ENCODE measurements around the gene RNASE4.

The RNASE4 gene

GRCh38 chr14:20748439-20748838 is 64.1 kb downstream of the RNASE4 start:
- H3K4me3 ChIP-seq (ENCODE audit: low read length) = no peak overlapping the region
- H3K79me2 ChIP-seq (ENCODE audit: control insufficient read depth, low read length) = no peaks in the 10 kb centered on the region
- no peaks in the 10 kb centered on the region for H3K4me1 ChIP-seq (ENCODE audit: control insufficient read depth, low read length)
- no peak overlapping the region for H3K27ac ChIP-seq (ENCODE audit: low read depth, low read length)
- H3K9me2 ChIP-seq (replicated peaks; ENCODE audit: control insufficient read depth, low read length) = no peaks in the 10 kb centered on the region
- TF ChIP-seq EZH2phosphoT487 (IDR thresholded peaks at IDR 0.05; ENCODE audit: borderline replicate concordance, low read length) = no peak
- no peak for TF ChIP-seq CTCF (IDR thresholded peaks at IDR 0.05; ENCODE audit: low read depth, low read length, poor library complexity, severe bottlenecking)
- H3F3A ChIP-seq (ENCODE audit: control insufficient read depth, insufficient read depth) = no peaks in the 10 kb centered on the region
- no peaks in the 10 kb centered on the region for H4K20me1 ChIP-seq (ENCODE audit: control insufficient read depth, insufficient read depth, low read depth, low read length)
- H3K36me3 ChIP-seq (ENCODE audit: control insufficient read depth, low read length) = no peaks in the 10 kb centered on the region
- 0 out of 2 replicates have a peak, but pooled peaks cover 4% of the 10 kb centered on the region for H3K27me3 ChIP-seq (ENCODE audit: control insufficient read depth, low read length)
- H3K9me3 ChIP-seq (ENCODE audit: control insufficient read depth, insufficient read depth, low read length) = peaks cover 6% of the 10 kb centered on the region; the same call in 1 of the 2 replicates
- H3K4me2 ChIP-seq (ENCODE audit: low read length) = no peak overlapping the region

- H3K4me3 ChIP-seq (ENCODE audit: low read length) = no peak overlapping the region
- no peaks in the 10 kb centered on the region for H3K27me3 ChIP-seq (ENCODE audit: control insufficient read depth, low read length)
- H3K4me2 ChIP-seq (ENCODE audit: low read length) = no peak overlapping the region
- no peaks in the 10 kb centered on the region for H3K4me1 ChIP-seq (ENCODE audit: control insufficient read depth, low read length)
- H3K36me3 ChIP-seq (ENCODE audit: control insufficient read depth, low read length) = no peaks in the 10 kb centered on the region
- no peaks in the 10 kb centered on the region for H3F3A ChIP-seq (ENCODE audit: control insufficient read depth, insufficient read depth)
- no peaks in the 10 kb centered on the region for H4K20me1 ChIP-seq (ENCODE audit: control insufficient read depth, insufficient read depth, low read depth, low read length)
- no peak for TF ChIP-seq EZH2phosphoT487 (IDR thresholded peaks at IDR 0.05; ENCODE audit: borderline replicate concordance, low read length)
- TF ChIP-seq CTCF (IDR thresholded peaks at IDR 0.05; ENCODE audit: low read depth, low read length, poor library complexity, severe bottlenecking) = no peak
- H3K9me3 ChIP-seq (ENCODE audit: control insufficient read depth, insufficient read depth, low read length) = peaks cover 6% of the 10 kb centered on the region; the same call in 1 of the 2 replicates
- no peaks in the 10 kb centered on the region for H3K79me2 ChIP-seq (ENCODE audit: control insufficient read depth, low read length)
- H3K27ac ChIP-seq (ENCODE audit: low read depth, low read length) = no peak overlapping the region
- H3K9me2 ChIP-seq (replicated peaks; ENCODE audit: control insufficient read depth, low read length) = no peaks in the 10 kb centered on the region
Measured at GRCh38 chr14:20750194-20750593, 65.8 kb downstream of the RNASE4 start.
